GM21367 (cell line): ENCODE measurements around the gene FAM13B.
"Not testable (repeated sequence)": the region's sequence is repeated elsewhere in the genome, so short reads cannot be mapped to it uniquely, and the experiment has no call there.

Experiments
- ATAC-seq: cut with Tn5 transposase; IDR thresholded peaks from one replicate; pipeline ENCODE4 v1.9.1; 2021; ENCODE audit not compliant: unreplicated experiment

The FAM13B gene

DNA sequence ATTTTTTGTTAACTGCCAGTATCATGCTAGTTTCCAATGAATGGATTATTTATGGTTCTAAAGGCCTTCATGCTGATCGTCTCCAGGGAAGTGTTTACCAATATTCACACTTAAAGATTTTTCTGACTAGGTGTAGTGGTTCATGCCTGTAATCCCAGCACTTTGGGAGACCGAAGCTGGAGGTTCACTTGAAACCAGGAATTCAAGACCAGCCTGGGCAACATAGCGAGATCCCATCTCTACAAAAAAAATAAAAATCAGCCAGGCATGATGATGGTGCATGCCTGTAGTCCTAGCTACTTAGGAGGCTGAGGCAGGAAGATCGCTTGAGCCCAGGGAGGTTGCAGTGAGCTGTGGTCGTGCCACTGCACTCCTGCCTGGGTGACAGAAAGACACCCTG is 43.5 kb downstream of the FAM13B start:
- no peak for ATAC-seq

GRCh38 chr5:137975208-137975607 is 57.7 kb downstream of the FAM13B start:
- no peak for ATAC-seq

DNA sequence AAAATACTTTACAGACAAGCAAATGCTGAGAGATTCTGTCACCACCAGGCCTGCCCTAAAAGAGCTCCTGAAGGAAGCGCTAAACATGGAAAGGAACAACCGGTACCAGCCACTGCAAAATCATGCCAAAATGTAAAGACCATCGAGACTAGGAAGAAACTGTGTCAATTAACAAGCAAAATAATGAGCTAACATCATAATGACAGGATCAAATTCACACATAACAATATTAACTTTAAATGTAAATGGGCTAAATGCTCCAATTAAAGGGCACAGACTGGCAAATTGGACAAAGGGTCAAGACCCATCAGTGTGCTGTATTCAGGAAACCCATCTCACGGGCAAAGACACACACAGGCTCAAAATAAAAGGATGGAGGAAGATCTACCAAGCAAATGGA is 62.5 kb downstream of the FAM13B start:
- ATAC-seq = not testable (repeated sequence)

DNA sequence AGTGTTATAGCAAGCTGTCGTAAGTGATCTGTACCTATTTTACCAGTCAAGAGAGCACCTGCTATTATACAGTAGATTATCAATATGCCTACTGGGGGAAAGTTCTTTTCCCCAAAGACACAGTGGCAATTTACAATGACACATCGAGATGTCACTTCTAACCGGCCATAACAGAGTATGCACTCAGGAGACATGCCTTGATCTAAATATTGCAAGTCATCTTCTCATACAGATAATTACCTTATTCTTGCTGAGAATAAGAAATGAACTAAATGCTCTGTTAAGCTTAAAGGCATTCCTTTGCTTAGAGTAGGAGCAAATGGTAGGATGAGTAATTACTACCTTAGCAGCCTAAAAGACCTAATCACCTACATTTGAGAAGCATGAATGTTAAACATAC is 72.1 kb downstream of the FAM13B start:
- no peak for ATAC-seq

DNA sequence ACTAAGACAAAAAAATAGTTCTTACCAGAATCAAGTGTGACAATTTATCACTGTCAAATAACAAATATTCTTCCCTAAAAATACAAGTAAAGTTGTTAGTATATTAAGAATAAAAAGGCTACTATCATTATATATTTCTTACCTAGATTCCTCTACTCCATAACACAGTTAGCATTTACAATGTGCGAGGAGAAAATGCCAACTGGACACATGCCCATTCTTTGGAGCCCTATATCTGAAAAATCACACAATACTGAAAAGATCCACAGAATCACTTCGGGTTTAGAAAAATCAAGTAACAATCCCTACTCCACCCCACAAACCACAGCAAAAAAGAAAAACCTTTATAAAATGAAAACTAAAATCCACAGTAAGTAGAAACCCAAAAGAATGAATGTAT is 72.7 kb downstream of the FAM13B start:
- no peak for ATAC-seq

DNA sequence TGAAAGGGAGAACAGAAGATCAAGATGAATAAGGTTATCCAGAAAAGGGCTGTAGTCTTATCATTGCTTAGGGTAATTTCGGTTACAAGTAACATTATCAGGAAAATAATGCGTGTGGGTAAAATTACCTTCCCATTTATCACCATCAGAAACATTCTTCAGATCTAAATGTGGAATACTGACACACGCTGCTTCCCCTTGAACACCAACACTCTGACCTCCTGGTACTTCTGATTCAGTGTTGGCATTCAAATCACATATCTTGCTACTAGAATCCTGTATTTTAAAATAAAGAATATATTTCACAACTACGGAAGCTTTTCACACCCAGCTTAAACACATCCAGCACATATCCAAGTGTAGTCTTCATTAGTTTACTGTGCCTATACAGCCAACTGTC is 73.4 kb downstream of the FAM13B start:
- no peak for ATAC-seq

DNA sequence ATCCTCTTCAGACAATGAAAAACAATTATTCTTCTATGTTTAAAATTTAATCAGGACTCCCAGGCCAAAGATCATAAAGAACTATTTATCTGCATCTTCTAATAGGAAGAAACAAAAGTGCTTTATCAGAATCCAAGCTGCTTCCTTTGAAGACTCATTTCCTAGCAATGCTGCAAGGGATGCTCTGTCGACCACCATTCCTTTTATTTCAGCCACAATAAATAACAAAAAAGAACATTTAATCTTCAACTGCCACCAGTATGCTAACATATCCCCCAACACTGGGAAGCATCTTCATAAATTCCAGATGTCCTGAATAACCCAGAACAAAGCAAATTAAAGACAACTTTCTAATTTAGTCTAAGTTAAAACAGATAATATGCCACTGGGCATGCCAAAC is 74.9 kb downstream of the FAM13B start:
- ATAC-seq = no peak

DNA sequence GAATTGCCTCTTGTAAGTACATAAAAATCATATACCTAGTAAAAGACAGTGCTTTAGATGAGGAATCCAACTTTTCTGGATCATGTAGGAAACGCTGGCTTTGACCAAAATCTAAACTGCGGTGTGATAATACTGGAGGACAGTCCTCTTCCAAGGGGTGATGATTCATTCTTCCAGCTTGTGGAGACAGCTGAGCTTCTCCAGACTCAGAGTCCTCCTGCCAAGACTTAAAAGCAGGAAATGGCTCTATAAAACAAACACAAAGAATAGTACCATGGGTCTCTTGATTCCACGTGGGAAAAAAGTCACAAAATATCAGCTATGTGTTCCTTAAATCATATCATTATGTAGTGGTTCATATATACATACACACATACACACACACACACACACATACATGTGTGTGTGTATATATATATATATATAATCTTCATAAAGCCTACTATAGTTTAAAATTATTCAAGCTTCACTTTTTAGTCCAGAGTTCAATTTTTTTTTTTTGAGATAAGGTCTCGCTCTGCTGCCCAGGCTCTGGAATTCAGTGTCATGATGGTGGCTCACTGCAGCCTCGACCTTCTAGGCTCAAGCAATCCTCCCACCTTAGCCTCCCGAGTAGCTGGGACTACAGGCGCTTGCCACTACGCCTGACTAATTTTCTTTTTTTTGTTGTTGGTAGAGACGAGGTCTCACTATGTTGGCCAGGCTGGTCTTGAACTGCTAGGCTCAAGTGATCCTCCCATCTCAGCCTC is 78.6 kb downstream of the FAM13B start:
- ATAC-seq = no peak

DNA sequence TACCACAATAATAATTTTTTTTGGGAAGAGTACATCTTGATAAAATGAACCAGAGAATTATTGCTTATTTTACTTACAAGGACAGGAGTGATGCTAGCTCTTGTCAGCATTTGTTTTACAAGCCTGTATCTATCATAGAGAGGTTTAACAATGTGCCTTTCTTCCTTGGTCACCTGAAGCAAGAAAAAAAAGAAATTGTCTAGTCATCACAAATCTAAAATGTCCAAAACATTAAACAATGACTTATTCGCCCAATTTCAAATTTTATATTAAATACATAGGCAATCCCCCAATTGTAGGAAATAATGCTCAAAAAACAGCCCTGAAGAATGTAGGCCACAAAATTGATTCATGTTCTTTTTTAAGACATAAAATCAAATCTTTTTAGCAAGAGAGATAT is 87.1 kb downstream of the FAM13B start:
- ATAC-seq = no peak

DNA sequence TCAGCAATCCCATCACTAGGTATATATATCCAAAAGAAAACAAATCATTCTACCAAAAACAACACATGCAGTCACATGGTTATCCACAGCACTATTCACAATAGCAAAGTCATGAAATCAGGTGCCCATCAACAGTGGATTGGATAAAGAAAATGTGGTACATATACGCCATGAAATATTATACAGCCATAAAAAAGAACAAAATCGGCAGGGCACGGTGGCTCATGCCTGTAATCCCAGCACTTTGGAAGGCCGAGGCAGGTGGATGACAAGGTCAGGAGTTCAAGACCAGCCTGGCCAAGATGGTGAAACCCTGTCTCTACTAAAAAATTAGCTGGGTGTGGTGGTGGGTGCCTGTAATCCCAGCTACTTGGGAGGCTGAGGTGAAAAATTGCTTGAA is 88.6 kb downstream of the FAM13B start:
- not testable (repeated sequence) for ATAC-seq

DNA sequence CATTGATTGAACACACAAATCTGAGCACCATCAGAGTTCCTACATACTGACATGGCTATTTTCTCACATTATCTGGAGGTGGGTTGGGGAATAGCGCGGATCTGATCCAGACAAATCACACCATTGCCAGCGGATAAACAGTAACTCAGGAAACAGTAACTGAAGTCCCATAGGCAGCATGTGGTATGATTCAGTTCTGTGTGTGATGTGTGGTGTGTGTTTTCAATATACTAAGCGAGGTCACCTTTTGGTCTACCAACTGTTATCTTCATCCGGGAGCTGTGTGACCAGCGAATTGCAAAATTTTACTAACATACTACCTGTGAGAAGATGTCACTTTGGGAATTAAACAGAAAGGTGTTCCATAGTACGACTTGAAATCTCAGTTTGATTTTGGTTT is 93.5 kb downstream of the FAM13B start:
- no peak for ATAC-seq

- ATAC-seq = no peak
These were observed 94.1 kb downstream of the FAM13B start for GRCh38 chr5:137938751-137939143.

DNA sequence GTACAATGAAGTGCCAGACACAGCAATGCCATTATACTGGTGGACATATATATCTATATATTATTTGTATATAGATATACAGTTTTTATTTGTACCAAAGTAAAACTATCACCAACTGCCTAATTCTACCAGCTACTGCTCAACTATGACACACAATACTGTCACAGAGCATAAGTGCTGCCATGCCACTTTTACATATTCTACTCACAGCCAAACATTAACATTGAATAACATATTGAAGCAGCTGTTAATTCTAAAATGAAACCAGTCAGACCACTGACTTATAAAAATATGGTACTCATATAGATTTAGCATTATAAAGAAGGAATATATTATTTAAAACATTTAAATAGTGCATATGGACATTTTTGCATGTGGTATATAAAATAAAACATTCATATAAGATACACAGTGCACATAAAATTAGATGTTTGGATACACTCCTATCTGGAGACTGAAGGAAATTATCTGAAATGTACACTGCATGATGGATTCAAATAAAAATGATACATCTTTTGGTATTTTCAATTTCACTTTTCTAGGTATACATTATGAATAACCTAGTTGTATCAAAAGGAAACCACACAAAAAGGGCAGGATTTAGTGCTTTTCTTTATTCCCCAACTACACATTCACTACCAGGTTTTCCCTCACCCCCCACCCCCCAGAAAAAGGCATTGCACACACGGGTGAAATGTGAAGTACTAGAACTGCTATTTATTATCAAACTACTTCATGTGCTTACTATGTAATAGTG is 94.7 kb downstream of the FAM13B start:
- no peak for ATAC-seq

DNA sequence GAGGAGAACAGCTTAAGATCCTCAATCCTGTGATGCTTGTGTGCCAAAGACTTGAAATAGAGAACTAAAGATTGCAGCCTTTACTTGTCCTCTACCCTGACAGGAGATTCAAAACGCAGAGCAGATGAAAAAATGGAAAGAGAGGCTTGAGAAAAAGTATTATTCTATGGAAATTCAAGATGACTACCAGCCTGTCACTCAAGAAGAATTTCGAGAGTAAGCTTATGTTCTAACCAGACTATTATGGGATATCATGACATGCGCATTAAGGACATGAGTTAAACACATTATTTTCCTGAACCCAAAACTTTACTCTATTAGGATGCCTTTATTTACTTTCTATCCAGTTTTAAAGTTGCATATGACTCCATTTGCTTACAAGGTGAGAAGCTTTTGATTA is 97.2 kb downstream of the FAM13B start:
- no peak for ATAC-seq

GRCh38 chr5:137935190-137935589 is 97.7 kb downstream of the FAM13B start:
- no peak for ATAC-seq

- no peak for ATAC-seq
These were observed 99.4 kb downstream of the FAM13B start for GRCh38 chr5:137933491-137933911.

- no peak for ATAC-seq
These were observed 100.1 kb downstream of the FAM13B start for GRCh38 chr5:137932800-137933199.

- no peak for ATAC-seq
These were observed 109.0 kb downstream of the FAM13B start for GRCh38 chr5:137923856-137924255.

DNA sequence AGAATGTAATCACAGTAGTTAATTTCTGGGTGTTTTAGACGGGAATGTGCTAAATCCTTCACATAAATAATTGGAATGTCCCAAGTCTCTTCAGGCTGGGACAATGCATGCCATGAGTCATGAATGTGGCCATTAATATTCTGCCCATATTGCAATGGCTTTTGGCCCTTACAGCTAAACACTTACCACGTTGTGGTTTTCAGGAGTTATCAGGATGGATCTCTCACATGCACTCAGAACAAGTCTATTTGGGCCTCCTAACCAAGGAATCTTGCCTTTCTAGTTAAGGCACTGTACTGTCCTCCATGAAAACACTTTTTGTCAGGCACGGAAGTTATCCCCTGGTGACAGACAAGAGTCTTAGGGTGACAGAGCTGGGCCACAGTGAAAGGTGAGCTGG is 110.9 kb downstream of the FAM13B start:
- ATAC-seq = no peak

- ATAC-seq = no peak
These were observed 116.0 kb downstream of the FAM13B start for GRCh38 chr5:137916923-137917322.

DNA sequence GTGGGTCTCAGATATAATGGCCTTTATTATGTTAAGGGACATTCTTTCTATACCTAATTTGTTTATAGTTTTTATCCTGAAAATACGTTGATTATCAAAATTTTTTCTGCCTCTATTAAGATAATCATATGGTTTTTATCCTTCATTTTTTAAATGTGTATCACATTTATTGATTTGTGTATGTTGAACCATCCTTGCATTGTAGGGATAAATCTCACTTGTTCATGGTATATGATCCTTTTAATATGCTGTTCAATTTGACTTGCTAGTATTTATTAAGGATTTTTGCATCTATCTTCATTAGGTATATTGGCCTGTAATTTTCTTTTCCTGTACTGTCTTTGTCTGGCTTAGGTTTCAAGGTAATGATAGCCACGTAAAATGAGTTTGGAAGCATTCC is 118.1 kb downstream of the FAM13B start:
- ATAC-seq = no peak

GRCh38 chr5:137902408-137903133 is 130.3 kb downstream of the FAM13B start:
- ATAC-seq = no peak
